ENCODE measurements around the gene LRRC8E. TPM values are rescaled to one million over a fixed set of nuclear protein-coding genes. Genes with fewer than 3 reads are reported as not detected.

Gene LRRC8E
- total and polyA plus RNA-seq, 2 of the 8 experiments (the other 6 are each of a cell fraction or from before 2014, with no cell fraction given) = 2.7 to 2.9 TPM

- no peak overlapping the region for H3K14ac ChIP-seq (ENCODE audit: insufficient read length)
- H2BK120ac ChIP-seq (replicated peaks; ENCODE audit: low read depth, low read length) = no peak overlapping the region
- H3K27ac ChIP-seq (ENCODE audit: low read depth, low read length) = no peak overlapping the region
- peaks cover 8 to 35% (median 25%) of the 10 kb centered on the region in 4 experiments for H3K27me3 ChIP-seq (replicated peaks in 1 of 4; ENCODE audit: control insufficient read depth in 3 of 4, extremely low read depth in 1 of 4, insufficient read depth in 3 of 4, low read length in 3 of 4)
- FAIRE-seq (no peak), DNase-seq (ENCODE audit: low read depth in 1 of 2, low spot score in 2 of 2) (no peak)
- H3K4ac ChIP-seq (replicated peaks; ENCODE audit: insufficient read length, low read depth, low read length) = peak overlapping the region; percentile 66
- H3K36me3 ChIP-seq (ENCODE audit: control insufficient read depth in 2 of 4, insufficient read depth in 4 of 4, low read length in 3 of 4) = no peaks in the 10 kb centered on the region
- no peak overlapping the region for H3K9ac ChIP-seq (replicated peaks in 1 of 4; ENCODE audit: extremely low read depth in 1 of 4, low read depth in 3 of 4, low read length in 3 of 4)
- H4K91ac ChIP-seq (replicated peaks; ENCODE audit: insufficient read length, low read length) = no peak overlapping the region
- TF ChIP-seq ATF3 (IDR thresholded peaks at IDR 0.05; ENCODE audit: insufficient read depth, low read depth, low read length) = no peak
- TF ChIP-seq SIRT6 (IDR thresholded peaks at IDR 0.05; ENCODE audit: low read length) = no peak
- POLR2A ChIA-PET (ENCODE audit: partially characterized antibody) = interaction anchor here (0.7 to 10.5 kb wide), 3 partner anchors 9 to 52 kb away, joined by 4 to 106 read pairs (median 14); partner anchors contain the start of genes SNAPC2 and TGFBR3L
- H2BK20ac ChIP-seq (ENCODE audit: low read length) = no peak overlapping the region
- 0 out of 2 replicates have a peak overlapping the region, but pooled peaks have one; percentile 66 for H2BK5ac ChIP-seq (ENCODE audit: low read depth, low read length)
- H3K23me2 ChIP-seq (ENCODE audit: low read depth, low read length) = peaks cover 13% of the 10 kb centered on the region; the same call in 1 of the 2 replicates
- H3K79me2 ChIP-seq (ENCODE audit: control insufficient read depth in 1 of 2, insufficient read depth in 2 of 2, low read length in 2 of 2) = no peaks in the 10 kb centered on the region
- H3K79me1 ChIP-seq (ENCODE audit: low read depth, low read length) = no peaks in the 10 kb centered on the region
- 94% methylated on average over 9 of the region's 9 CpGs; no CpG with 5 or more reads in 1 of the 2 experiments for WGBS, 2 experiments (ENCODE audit: extremely low coverage in 1 of 2, insufficient coverage in 1 of 2, insufficient read length in 1 of 2, insufficient replicate concordance in 2 of 2, low coverage in 1 of 2, low lambda C conversion rate in 2 of 2, missing lambda C conversion rate in 1 of 2)
- H3K4me2 ChIP-seq (ENCODE audit: insufficient read depth in 1 of 2, low read depth in 2 of 2, low read length in 2 of 2) = no peak overlapping the region; a peak in 1 of 4 replicates
- CTCF ChIA-PET (ENCODE audit: partially characterized antibody) = interaction anchor here (1.7 to 11.2 kb wide), 2 partner anchors 34 to 52 kb away, joined by 3 to 112 read pairs; partner anchors contain the start of genes SNAPC2 and TGFBR3L
- H2BK12ac ChIP-seq (ENCODE audit: low read depth, low read length) = peak overlapping the region; percentile 50; the same call in 1 of the 2 replicates
- H3K56ac ChIP-seq (replicated peaks; ENCODE audit: insufficient read length, low read depth, low read length) = no peak overlapping the region
- H2BK15ac ChIP-seq (ENCODE audit: low read length) = 0 out of 2 replicates have a peak overlapping the region, but pooled peaks have one; percentile 75
- H3K9me3 ChIP-seq (ENCODE audit: insufficient read depth in 2 of 2, low read depth in 1 of 2, low read length in 1 of 2) = no peaks in the 10 kb centered on the region
- peaks cover 2 to 11% of the 10 kb centered on the region in 2 experiments for H4K20me1 ChIP-seq (replicated peaks in 1 of 2; ENCODE audit: control insufficient read depth in 1 of 2, insufficient read depth in 2 of 2, low read length in 2 of 2)
- H2AK5ac ChIP-seq (ENCODE audit: low read depth, low read length) = no peak overlapping the region
- no peak overlapping the region for H4K8ac ChIP-seq (ENCODE audit: extremely low read depth, insufficient read depth, low read length)
- no peak overlapping the region for H3K4me3 ChIP-seq (ENCODE audit: extremely low read depth in 1 of 4, insufficient read depth in 2 of 4, low read depth in 3 of 4, low read length in 4 of 4)
- H3K18ac ChIP-seq (ENCODE audit: extremely low read depth, low read length) = no peak overlapping the region
- peaks cover 0 to 30% (median 15%) of the 10 kb centered on the region in 4 experiments; a peak in 5 of 7 replicates for H3K4me1 ChIP-seq (replicated peaks in 1 of 4; ENCODE audit: control insufficient read depth in 3 of 4, insufficient read depth in 4 of 4, low read length in 3 of 4)
- no peak overlapping the region for H3K23ac ChIP-seq (ENCODE audit: insufficient read length)
- H4K5ac ChIP-seq (ENCODE audit: insufficient read length, low read depth, low read length) = no peak overlapping the region
- no peak overlapping the region for H2AFZ ChIP-seq (ENCODE audit: low read length)
These were observed 21.0 kb upstream of the LRRC8E start for GRCh38 chr19:7867092-7867844.

All from H1 (cell line).